Suprapubic skin (tissue), 4 donors: Measurements from ENCODE around the gene SYN1. TPM values are rescaled to one million over a fixed set of nuclear protein-coding genes. Genes with fewer than 3 reads are reported as not detected.

Source experiments
- DNase-seq, 2 donors: peaks; one replicate each; pipeline ENCODE4 v3.0.0-alpha.2; 2019; ENCODE audit warnings: low spot score in 2 of 2
- H3K27ac ChIP-seq: fragments of 200-600 bp; sonication (generic); one replicate; pipeline ENCODE4 v1.5.1; 2019
- H3K27me3 ChIP-seq: fragments of 200-600 bp; sonication (generic); one replicate; pipeline ENCODE4 v1.5.1; 2019
- H3K36me3 ChIP-seq: fragments of 200-600 bp; sonication (generic); one replicate; pipeline ENCODE4 v1.5.1; 2019
- H3K4me1 ChIP-seq: fragments of 200-600 bp; sonication (generic); one replicate; pipeline ENCODE4 v1.5.1; 2019
- H3K4me3 ChIP-seq: fragments of 200-600 bp; sonication (generic); one replicate; pipeline ENCODE4 v1.5.1; 2019; ENCODE audit warnings: mild to moderate bottlenecking
- H3K9me3 ChIP-seq: fragments of 200-600 bp; sonication (generic); one replicate; pipeline ENCODE4 v1.5.1; 2019
- EP300 ChIP-seq: sonication (generic); formaldehyde crosslinking; IDR thresholded peaks from one replicate; pipeline ENCODE4 v1.6.1; 2017; ENCODE audit warnings: antibody characterized with exemption
- POLR2A ChIP-seq, 2 donors: fragments of 450-650 bp; IDR thresholded peaks; one replicate each; pipeline ENCODE4 v1.6.1; 2017; ENCODE audit warnings: antibody characterized with exemption in 2 of 2, mild to moderate bottlenecking in 2 of 2, moderate library complexity in 2 of 2
- POLR2AphosphoS5 ChIP-seq, 3 donors: sonication (generic); formaldehyde crosslinking; IDR thresholded peaks; one replicate each; pipeline ENCODE4 v1.6.1; 2017; ENCODE audit warnings: antibody characterized with exemption in 3 of 3
- WGBS: methylation state at CpG from one replicate; pipeline ENCODE4 v1.1.5; 2018; 5-methylcytosine and 5-hydroxymethylcytosine counted together
- total RNA-seq, 4 donors: library from RNA; depleted of rRNA; stranded (reverse); fragments of >200 nt; gene quantifications; one replicate each; pipeline ENCODE4 v1.1.0, GENCODE V29; 2016
- TF ChIP-seq, protein P1 (sequence below), 2 donors: fragments of 200-600 bp in 1 of 2; fragments of 450-650 bp in 1 of 2; sonication (generic) in 1 of 2; IDR thresholded peaks; one replicate each; pipeline ENCODE4 v1.5.1; 2016 to 2019; ENCODE audit warnings: antibody characterized with exemption in 2 of 2, mild to moderate bottlenecking in 1 of 2, moderate library complexity in 1 of 2

Gene SYN1
- total RNA-seq, 4 donors from 2014 or later = 0.34 to 2.2 (median 0.89) TPM; not detected in 1

- no peak for DNase-seq
- WGBS = 93% methylated on average over 10 of the region's 13 CpGs
- Histone ChIP-seq H3K36me3 (peaks cover 70% of the 10 kb centered on the region), H3K4me3 (no peak overlapping the region), H3K4me1 (peaks cover 6% of the 10 kb centered on the region), H3K27me3 (no peaks in the 10 kb centered on the region), H3K9me3 (no peaks in the 10 kb centered on the region), H3K27ac (no peak overlapping the region)
- TF ChIP-seq POLR2AphosphoS5 (IDR thresholded peaks at IDR 0.05) (no peak), POLR2A (IDR thresholded peaks at IDR 0.05) (no peak)
- TF ChIP-seq, protein P1, sequence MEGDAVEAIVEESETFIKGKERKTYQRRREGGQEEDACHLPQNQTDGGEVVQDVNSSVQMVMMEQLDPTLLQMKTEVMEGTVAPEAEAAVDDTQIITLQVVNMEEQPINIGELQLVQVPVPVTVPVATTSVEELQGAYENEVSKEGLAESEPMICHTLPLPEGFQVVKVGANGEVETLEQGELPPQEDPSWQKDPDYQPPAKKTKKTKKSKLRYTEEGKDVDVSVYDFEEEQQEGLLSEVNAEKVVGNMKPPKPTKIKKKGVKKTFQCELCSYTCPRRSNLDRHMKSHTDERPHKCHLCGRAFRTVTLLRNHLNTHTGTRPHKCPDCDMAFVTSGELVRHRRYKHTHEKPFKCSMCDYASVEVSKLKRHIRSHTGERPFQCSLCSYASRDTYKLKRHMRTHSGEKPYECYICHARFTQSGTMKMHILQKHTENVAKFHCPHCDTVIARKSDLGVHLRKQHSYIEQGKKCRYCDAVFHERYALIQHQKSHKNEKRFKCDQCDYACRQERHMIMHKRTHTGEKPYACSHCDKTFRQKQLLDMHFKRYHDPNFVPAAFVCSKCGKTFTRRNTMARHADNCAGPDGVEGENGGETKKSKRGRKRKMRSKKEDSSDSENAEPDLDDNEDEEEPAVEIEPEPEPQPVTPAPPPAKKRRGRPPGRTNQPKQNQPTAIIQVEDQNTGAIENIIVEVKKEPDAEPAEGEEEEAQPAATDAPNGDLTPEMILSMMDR (IDR thresholded peaks at IDR 0.05) = peak in 1 of 2 donors; percentile 32
Measured at GRCh38 chrX:47568656-47569295, 50.9 kb downstream of the SYN1 start.

DNA sequence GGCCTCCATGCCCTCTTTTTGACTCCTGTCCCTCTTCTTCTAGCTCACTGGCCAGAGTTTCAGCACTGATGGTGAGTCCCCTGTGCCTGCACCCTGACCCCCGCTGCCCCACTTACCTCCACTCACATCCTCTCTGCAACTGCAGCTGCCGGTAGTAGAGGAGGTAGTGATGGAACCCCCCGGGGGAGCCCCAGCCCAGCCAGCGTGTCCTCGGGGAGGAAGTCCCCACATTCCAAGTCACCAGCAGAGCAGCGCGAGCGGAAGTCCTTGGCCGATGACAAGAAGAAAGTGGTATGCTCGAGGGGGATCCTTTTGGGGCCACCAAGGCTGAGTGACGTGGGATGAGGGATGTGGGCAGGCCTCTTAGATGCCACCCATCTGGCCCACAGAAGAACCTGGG, 52.8 kb downstream of the SYN1 start:
- Histone ChIP-seq H3K9me3 (no peaks in the 10 kb centered on the region), H3K36me3 (peaks cover 77% of the 10 kb centered on the region), H3K4me1 (peaks cover 8% of the 10 kb centered on the region), H3K4me3 (no peak overlapping the region), H3K27ac (no peak overlapping the region), H3K27me3 (no peaks in the 10 kb centered on the region)
- 85% methylated on average over 11 of the region's 11 CpGs for WGBS
- DNase-seq = no peak
- TF ChIP-seq EP300 = no peak

GRCh38 chrX:47564438-47565085, 55.1 kb downstream of the SYN1 start:
- DNase-seq = no peak
- no peak overlapping the region for H3K27ac ChIP-seq
- TF ChIP-seq POLR2A (IDR thresholded peaks at IDR 0.05) = no peak
- TF ChIP-seq, protein P1 (IDR thresholded peaks at IDR 0.05) = no peak
- H3K9me3 ChIP-seq = no peaks in the 10 kb centered on the region
- peaks cover 56% of the 10 kb centered on the region for H3K36me3 ChIP-seq
- H3K27me3 ChIP-seq = no peaks in the 10 kb centered on the region
- H3K4me1 ChIP-seq = peaks cover 12% of the 10 kb centered on the region
- H3K4me3 ChIP-seq = no peak overlapping the region
- WGBS = 75% methylated on average over 3 of the region's 12 CpGs

GRCh38 chrX:47563801-47564315, 55.8 kb downstream of the SYN1 start:
- Histone ChIP-seq H3K27ac (no peak overlapping the region), H3K9me3 (no peaks in the 10 kb centered on the region), H3K4me1 (peaks cover 12% of the 10 kb centered on the region), H3K36me3 (peaks cover 49% of the 10 kb centered on the region), H3K27me3 (no peaks in the 10 kb centered on the region), H3K4me3 (no peak overlapping the region)
- no peak for TF ChIP-seq EP300
- TF ChIP-seq, protein P1 (IDR thresholded peaks at IDR 0.05) = no peak
- TF ChIP-seq POLR2AphosphoS5 (IDR thresholded peaks at IDR 0.05) = no peak
- no peak for TF ChIP-seq POLR2A (IDR thresholded peaks at IDR 0.05)
- DNase-seq = no peak
- 86% methylated on average over 8 of the region's 8 CpGs for WGBS

DNA sequence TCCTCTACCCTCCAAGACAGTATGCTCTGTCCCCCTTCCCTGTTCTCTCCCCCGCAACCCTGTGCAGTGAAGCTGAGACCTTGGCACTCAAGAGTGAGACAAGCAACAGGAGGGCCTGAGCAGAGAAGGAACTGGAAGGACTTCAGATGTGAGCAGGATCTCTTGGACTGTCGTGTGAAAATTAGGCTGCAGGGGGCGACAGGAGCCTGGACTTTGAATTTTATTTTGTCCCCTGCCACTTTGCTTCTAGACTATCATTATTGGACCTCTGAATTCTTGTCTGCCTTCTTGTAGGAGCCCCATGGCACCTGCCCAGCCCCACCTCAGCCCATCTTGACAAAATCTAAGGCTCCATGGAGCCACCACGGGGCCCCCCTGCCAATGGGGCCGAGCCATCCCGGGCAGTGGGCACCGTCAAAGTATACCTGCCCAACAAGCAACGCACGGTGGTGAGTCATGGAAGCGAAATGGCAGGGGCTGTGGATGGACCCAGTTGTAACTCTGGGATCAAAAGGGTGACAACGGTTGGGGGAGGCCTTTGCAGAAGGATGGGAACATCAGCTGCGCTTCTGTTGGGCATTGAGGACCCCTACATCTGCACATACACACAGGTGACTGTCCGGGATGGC, 56.9 kb downstream of the SYN1 start:
- H3K36me3 ChIP-seq = peaks cover 40% of the 10 kb centered on the region
- peak in 1 of 2 donors; percentile 59 for DNase-seq
- 72% methylated on average over 12 of the region's 13 CpGs for WGBS
- H3K9me3 ChIP-seq = no peaks in the 10 kb centered on the region
- TF ChIP-seq, protein P1 (IDR thresholded peaks at IDR 0.05) = peak in 1 of 2 donors; percentile 10
- TF ChIP-seq POLR2AphosphoS5 (IDR thresholded peaks at IDR 0.05) = no peak
- H3K27ac ChIP-seq = no peak overlapping the region
- peaks cover 12% of the 10 kb centered on the region for H3K4me1 ChIP-seq
- no peaks in the 10 kb centered on the region for H3K27me3 ChIP-seq
- no peak overlapping the region for H3K4me3 ChIP-seq
